ENCODE measurements around the gene TBXA2R.
A peak's percentile ranks its signal among the peaks of the same experiment; 100 is the strongest.
"Not testable (repeated sequence)": the region's sequence is repeated elsewhere in the genome, so short reads cannot be mapped to it uniquely, and the experiment has no call there.

TBXA2R gene

DNA sequence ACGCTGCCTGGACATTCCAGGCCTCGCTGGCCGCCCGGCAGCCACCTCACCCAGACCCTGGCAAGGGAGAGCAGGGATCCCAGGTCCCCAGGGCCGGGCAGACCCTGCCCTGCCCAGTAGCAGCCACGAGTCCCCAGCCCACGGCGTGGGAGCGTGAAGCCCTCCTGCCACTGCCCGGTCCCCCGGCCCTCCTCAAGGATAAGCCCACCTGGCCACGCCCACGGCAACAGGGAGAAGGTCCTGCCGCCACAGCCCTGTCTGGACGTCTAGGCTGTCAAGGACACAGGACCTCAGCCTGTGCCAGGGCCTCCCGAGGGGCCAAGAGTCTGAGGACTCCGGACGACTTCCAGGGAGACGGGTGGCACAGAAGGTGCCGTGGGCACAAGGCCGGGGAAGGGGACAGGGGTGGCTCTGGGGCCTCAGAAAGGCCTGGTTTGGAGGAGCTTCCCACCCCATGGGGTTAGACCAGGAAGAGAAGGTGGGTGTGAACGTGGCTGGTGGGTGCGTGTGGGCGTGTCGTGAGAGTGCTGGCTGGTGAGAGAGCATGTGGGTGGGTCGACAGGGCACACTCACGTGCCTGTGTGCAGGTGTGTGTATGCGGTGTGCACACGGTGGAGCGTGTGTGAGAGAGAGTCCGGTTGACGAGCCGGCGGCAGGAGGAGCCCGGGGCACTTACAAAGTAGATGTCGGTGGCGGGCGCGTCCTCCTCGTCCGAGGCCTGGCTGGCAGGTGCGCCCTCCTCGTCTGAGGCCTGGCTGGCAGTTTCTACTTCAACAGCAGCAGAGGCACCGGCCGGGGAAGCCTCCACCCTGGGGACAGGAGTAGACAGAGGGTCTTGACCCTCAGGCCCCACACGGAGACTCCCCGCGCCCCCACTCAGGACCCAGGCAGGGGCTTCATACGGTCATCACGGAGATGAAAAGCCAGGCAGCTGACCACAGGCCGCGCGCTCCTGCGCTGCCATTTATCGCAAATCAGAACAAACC is 31.8 kb upstream of the TBXA2R start:
- DNase-seq, result no peak

GRCh38 chr19:3637621-3638020 is 30.9 kb upstream of the TBXA2R start:
- no peak for DNase-seq

DNA sequence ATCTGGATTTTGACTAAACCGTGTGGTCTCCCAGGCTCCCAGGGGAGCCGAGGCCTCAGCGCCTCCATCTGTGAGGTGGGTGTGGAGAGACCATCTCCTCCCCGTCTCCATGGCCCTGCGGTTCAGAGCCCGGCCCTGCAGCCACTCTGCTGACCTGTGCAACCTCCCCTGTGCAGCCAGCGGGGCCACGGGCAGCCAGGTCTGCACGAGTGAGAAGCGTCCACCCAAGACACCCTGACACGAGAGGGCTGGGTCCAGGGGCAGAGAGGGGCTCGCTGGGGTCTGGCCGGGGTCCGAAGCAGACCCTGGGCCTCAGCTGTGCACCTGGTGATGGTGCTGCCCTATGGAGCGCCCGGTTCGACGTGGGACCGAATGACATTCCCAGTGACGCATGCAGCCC is 30.3 kb upstream of the TBXA2R start:
- DNase-seq, result no peak

DNA sequence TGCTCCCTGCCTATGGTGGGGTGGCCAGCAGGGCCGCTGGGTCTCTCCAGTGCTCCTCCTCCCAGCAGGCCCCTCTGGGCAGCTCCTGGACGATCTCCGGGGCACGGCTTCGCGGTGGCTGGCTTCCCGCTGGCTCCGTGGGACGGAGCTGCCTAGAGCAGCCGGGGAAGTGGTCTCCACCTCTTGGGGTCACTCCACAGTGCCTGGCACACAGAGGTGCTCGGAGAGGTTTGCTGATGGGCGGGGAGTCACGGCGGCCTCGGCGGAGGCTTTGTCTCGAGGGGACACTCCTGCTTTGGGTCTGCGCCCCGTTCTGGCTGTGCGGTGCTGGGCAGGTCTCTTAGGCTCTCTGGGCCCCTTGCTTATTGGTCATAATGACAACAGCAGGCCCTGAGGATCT is 29.8 kb upstream of the TBXA2R start:
- DNase-seq, result no peak

GRCh38 chr19:3634496-3635045 is 27.9 kb upstream of the TBXA2R start:
- no peak for DNase-seq

DNA sequence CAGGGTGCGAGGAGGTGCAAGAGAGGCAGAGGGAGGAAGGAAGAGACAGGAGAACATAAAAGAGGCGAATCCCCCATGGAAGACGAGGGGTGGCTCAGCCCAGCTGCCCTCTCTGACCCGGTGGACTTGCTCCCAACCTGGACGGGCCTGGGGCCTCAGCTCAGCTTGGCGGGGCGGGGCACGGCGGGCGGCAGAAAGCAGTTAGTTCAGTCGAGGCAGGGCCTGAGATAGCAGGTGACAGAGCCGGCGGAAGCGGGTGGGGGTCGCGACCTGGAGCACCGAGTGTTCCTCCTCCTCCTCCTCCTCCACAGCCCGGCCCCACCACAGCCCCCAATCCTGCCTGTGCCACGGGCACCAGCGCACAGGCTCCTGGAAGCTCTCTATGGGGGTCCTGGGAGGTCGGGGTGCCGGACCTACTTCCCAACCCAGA is 26.9 kb upstream of the TBXA2R start:
- no peak for DNase-seq

DNA sequence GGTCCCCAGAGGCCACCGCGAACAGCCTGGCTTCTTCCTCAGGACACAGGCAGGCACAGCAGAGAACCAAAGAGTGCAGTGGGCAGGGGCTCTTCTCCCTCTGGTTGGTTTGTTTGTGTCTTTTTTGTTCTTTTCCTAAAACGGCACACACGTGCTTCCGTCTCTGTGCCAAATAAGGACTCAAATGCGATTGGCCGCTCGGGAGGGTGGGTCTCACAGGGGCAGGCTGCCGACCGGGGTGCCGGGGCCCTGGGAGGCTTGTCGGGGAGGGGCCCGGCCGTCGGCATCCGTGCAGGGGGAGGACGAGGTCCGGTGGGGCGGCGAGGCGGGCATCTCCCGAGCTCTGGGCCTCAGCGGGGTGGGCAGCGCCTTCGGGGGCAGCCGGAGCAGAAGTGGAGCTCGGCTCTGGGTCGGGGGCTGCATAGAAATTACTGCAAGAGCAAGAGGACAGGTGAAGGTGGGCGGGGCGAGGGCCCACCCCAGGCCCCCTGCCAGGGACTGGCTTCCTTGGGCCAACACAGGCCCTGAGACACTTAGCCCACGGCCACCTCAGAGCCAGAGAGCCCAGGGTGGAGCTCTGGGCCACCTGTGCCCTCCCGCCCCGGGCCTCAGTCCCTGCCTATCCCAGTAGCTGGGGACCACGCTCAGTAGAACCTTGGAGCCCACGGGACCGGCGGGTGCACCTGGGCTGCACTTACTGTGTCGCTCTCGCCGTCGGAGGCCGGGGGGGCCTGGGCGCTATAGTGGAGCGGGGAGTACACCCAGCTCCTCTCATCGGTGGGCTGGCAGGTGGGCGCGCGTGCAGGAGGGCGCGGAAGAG is 26.3 kb upstream of the TBXA2R start:
- no peak for DNase-seq

DNA sequence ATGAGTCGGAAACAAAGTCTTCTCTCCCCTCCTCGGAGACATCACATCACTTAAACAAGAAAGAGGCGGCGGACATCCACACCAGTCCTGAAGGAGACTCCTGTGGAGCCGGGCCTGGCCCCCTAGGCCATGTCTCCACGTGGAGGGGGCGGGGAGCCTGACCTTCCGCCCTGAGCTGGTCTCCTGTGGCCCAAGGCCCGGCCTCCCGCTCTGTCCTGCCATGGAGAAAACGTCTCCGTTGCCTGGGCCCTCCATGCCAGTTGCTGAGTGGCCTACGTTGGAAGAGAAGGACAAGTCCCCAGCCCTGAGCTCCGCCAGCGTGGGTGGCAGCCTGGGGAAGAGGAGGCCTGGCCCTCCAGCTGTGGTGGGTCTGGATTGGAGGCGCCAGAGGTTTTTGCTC is 25.4 kb upstream of the TBXA2R start:
- DNase-seq, result no peak

DNA sequence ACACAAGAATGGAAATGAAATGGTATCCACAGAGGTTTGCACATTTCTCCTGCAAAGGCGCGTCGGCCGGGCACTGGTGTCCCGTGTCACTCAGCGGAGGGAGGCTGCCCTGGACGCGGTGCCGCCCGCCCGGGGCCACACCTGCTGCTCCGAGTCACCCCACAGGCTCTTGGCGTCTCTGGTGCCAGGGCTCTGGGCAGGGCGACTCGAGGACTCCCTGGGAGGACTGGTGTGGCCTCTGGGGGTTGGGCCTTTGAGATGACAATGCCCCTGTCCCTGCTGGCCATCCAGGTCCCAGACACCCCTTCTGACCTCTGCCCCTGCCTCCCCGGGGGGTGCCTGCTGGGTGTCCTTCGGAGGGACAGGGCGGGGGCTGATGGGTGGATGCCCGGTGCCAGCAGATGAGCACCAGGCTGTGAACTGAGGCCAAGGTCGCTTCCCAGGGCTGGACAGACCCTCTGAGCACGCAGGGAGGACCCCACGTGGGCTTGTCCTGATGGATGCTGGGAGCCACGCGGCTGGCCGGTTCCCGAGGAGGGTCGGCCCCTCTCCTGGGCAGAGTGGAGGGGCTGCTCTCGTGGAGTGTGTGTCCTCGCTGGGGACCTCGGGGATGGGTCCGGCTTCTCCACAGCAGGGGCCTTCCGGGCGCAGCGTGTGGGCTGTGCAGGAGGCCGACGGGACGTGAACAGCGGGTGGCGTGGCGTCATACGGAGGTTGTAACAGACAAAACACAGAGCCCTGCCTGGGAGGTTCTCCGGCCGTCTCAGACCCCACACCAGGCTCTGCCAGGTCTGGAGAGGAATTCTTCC is 24.6 kb upstream of the TBXA2R start:
- DNase-seq, result no peak

- DNase-seq, result not testable (repeated sequence)
Measured at GRCh38 chr19:3628766-3629165, 22.1 kb upstream of the TBXA2R start.

GRCh38 chr19:3627351-3627723 is 20.7 kb upstream of the TBXA2R start:
- no peak for DNase-seq

DNA sequence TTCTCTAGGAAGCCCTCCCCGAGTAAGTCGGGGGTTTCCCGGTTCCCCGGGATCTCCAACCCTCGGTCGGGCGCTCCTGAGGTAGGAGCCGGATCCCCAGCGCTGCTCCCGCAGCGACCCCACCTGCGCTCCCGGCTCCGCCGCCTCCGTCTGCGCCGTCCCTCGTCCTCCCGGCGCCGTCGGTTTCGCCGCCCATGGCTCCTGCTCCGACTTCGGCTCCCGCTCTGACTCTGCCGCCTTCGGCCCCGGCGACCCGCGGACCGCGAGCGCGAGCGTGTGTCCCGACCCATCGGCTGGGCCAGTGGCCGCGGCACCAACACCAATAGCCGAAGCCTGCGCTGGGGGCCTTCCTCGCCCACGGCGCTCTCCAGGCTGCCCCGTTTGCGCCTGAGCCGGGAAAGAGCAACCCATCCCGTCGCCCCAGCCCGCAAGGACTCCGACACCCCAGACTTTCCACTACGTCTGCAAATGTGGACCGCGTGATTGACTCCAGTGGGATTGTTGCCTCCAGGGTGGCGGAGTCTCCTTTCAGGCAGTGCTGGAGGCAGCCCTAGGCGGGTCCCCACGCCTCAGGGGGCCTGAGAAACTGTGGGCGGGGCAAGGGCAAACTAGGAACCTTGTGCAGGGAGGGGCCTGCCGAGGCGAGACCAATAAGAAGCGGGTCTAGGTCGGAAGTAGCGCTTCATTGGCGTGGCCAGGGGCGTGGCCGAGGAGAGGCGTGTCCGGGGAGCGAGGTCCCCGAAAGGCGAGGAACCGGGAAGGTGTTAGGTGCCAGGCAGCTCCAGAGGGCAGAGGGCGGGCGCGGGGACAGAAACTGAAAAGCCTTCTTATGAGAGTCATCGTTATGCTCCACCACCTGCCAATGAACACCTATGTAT is 20.0 kb upstream of the TBXA2R start, which contains the start of gene CACTIN:
Gene CACTIN (minus strand): TSS at position 318 of the 878 bp plus-strand sequence. CDS start 28 bp downstream, at position 290.
- DNase-seq, result peak; percentile 98

- no peak for DNase-seq
Measured at GRCh38 chr19:3625996-3626472, 19.4 kb upstream of the TBXA2R start.

DNA sequence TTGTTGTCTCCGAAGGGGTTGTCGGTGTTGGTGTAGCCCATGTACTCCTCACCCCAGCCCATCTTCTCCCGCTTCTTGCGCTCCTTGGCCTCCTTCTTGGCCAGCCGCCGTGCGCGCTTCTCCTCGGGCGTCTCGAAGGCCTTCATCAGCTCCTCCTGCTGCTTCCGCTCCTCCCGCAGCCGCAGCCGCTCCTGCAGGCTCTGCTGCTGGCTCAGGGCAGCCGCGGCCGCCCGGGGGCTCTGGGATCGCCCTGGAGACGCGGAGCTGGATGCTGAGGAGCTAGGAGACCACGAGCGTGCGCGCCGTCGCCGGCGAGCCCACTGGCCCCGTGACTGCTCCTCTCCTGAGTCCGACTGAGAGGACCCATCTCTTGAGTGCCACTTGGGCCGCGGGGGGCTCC is 17.0 kb upstream of the TBXA2R start:
- DNase-seq, result no peak

DNA sequence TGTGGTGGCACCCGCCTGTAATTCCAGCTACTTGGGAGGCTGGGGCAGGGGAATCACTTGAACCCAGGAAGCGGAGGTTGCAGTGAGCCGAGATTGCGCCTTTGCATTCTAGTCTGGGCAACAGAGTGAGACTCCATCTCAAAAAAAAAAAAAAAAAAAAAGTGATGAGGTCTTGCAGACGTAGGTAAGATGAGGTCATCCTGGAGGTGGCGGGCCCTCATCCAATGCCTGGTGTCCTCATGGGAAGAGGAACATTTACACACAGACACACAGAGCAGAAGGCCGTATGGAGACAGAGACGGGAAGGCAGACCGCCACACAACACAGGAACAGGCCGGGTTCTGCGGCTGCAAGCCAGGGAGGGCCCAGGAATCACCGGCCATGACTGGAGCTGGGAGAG is 15.5 kb upstream of the TBXA2R start:
- no peak for DNase-seq

- DNase-seq, result no peak
Measured at GRCh38 chr19:3621689-3622088, 15.0 kb upstream of the TBXA2R start.

GRCh38 chr19:3620817-3621547 is 14.3 kb upstream of the TBXA2R start:
- DNase-seq, result no peak

DNA sequence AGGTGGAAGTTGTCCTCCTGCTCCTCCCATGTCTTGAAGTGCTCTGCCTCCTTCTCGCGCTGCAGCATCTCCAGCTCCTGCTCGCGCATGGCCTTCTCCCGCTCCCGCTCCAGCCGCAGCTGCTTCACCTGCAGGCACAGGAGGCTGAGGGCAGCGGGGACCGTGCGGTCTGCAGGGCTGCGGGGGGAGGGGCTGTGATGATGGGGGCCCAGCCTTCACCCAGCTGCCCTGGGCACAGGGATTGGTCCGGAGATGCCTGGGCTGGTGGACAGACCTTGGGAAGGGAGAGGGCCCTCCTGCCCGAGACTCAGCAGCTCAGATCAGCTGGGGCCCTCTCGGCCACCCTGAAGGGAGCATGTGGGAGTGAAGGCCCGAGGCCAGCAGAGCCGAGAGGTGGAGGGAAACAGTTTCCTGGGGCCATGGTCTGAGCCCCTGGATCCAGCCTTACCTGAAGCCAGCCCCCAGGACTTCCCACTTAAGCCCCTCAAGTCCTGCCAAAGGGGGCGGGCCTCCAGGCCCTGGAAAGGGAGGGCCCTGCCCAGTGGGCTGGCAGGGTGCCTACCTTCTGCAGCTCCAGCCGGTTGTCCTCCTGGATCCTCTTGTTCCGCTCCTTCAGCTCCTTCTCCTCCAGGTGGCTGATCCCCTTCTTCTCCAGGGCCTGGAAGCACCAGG is 13.6 kb upstream of the TBXA2R start:
- no peak for DNase-seq

- no peak for DNase-seq
Measured at GRCh38 chr19:3619631-3620012, 12.9 kb upstream of the TBXA2R start.

Data from HCEC 1CT (cell line).